ENCODE results near the gene GRIN2A. TPM values are rescaled to one million over a fixed set of nuclear protein-coding genes. Genes with fewer than 3 reads are reported as not detected.

The GRIN2A gene
- total RNA-seq, 1 donor from 2014 or later, result not detected

DNA sequence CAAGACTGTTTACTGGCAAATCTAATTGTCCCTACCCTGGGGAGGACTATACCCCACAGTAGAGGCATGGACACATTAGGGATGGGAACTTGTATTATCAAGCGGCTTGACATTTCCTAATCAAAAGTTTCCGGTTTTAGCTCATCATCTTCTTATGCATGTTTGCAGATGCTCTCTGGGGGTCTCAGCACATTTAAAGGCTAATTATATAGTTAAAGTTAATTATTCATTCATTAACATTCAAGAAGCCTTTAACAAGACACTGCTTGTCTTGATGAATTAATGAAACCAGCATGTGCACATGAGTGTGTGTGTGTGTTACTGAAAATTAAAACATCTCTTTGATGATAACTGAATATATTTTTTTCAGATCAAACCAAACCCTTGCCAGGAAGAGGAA, 377.1 kb downstream of the GRIN2A start:
- DNase-seq (ENCODE audit: extremely low spot score, unreplicated experiment), result no peak
- Mint-ChIP-seq H3K4me3 (ENCODE audit: unreplicated experiment) (no peak overlapping the region), H3K9me3 (ENCODE audit: unreplicated experiment) (peaks cover 15% of the 10 kb centered on the region), H3K36me3 (ENCODE audit: unreplicated experiment) (no peaks in the 10 kb centered on the region), H3K27me3 (ENCODE audit: unreplicated experiment) (no peaks in the 10 kb centered on the region), H3K4me1 (ENCODE audit: unreplicated experiment) (no peaks in the 10 kb centered on the region), H3K27ac (ENCODE audit: unreplicated experiment) (no peak overlapping the region)
- TF ChIP-seq, protein P1, sequence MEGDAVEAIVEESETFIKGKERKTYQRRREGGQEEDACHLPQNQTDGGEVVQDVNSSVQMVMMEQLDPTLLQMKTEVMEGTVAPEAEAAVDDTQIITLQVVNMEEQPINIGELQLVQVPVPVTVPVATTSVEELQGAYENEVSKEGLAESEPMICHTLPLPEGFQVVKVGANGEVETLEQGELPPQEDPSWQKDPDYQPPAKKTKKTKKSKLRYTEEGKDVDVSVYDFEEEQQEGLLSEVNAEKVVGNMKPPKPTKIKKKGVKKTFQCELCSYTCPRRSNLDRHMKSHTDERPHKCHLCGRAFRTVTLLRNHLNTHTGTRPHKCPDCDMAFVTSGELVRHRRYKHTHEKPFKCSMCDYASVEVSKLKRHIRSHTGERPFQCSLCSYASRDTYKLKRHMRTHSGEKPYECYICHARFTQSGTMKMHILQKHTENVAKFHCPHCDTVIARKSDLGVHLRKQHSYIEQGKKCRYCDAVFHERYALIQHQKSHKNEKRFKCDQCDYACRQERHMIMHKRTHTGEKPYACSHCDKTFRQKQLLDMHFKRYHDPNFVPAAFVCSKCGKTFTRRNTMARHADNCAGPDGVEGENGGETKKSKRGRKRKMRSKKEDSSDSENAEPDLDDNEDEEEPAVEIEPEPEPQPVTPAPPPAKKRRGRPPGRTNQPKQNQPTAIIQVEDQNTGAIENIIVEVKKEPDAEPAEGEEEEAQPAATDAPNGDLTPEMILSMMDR (IDR thresholded peaks at IDR 0.05), result no peak

DNA sequence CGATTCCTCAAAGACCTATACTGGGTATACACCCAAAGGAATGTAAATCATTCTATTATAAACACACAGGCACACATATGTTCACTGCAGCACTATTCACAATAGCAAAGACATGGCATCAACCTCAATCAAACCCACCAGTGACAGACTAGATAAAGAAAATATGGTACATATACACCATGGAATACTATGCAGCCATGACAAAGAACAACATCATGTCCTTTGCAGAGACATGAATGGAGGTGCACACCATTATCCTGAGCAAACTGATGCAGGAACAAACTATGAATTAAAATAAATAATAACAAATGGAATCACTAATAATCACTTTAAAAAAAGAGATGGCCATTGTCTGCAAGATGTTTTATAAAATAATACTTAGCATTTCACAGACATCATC, 380.1 kb downstream of the GRIN2A start:
- no peak for DNase-seq (ENCODE audit: extremely low spot score, unreplicated experiment)
- Mint-ChIP-seq H3K36me3 (ENCODE audit: unreplicated experiment) (no peaks in the 10 kb centered on the region), H3K4me3 (ENCODE audit: unreplicated experiment) (no peak overlapping the region), H3K4me1 (ENCODE audit: unreplicated experiment) (no peaks in the 10 kb centered on the region), H3K27ac (ENCODE audit: unreplicated experiment) (no peak overlapping the region), H3K9me3 (ENCODE audit: unreplicated experiment) (peaks cover 15% of the 10 kb centered on the region), H3K27me3 (ENCODE audit: unreplicated experiment) (no peaks in the 10 kb centered on the region)
- TF ChIP-seq, protein P1 (IDR thresholded peaks at IDR 0.05), result no peak

DNA sequence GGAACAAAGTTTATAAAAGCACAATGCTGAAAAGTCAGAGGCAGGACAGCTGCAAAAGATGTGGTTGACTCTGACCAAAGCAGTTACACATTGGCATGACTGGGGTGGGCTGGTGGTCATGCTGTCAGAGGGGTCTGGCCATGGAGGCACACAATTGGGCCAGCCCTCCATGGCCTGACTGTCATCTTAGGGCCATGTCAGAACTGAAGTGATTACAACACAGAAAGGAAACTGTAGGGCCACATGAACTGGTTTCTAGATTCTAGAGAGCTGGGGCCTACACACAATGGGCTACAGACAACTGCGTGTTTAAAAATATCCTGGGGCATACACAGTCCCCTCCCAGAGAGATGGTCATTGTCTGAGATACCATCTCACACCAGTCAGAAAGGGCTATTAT, 380.6 kb downstream of the GRIN2A start:
- Mint-ChIP-seq H3K36me3 (ENCODE audit: unreplicated experiment) (no peaks in the 10 kb centered on the region), H3K27ac (ENCODE audit: unreplicated experiment) (no peak overlapping the region), H3K27me3 (ENCODE audit: unreplicated experiment) (no peaks in the 10 kb centered on the region), H3K9me3 (ENCODE audit: unreplicated experiment) (peaks cover 18% of the 10 kb centered on the region), H3K4me1 (ENCODE audit: unreplicated experiment) (no peaks in the 10 kb centered on the region), H3K4me3 (ENCODE audit: unreplicated experiment) (no peak overlapping the region)
- TF ChIP-seq, protein P1 (IDR thresholded peaks at IDR 0.05), result no peak
- no peak for DNase-seq (ENCODE audit: extremely low spot score, unreplicated experiment)

DNA sequence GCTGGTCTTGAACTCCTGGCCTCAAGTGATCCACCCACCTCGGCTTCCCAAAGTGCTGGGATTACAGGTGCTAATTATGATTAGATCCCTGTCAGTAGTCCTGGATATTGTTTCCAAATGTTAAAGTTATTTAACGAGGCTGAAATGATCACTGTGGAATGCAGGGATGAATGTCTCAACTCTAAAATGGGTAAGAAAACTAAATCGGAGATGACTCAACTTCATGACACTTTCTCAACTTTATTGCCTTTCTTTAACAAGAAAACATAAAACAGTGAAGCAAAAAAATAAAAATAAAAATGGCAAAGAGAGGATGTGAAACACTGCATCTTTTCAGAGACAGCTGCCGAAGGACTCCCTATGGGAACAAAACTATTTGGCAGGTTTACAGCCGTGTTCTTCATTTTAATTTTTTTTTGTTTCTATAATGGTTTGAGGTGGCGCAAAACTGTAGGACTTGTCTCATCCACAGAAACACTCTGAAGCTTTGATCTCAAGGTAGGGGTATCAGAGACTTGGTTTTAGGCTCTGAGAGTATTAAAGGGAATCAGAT, 382.0 kb downstream of the GRIN2A start:
- no peak for DNase-seq (ENCODE audit: extremely low spot score, unreplicated experiment)
- H3K27me3 Mint-ChIP-seq (ENCODE audit: unreplicated experiment), result no peaks in the 10 kb centered on the region
- TF ChIP-seq, protein P1 (IDR thresholded peaks at IDR 0.05), result no peak
- H3K36me3 Mint-ChIP-seq (ENCODE audit: unreplicated experiment), result no peaks in the 10 kb centered on the region
- no peak overlapping the region for H3K4me3 Mint-ChIP-seq (ENCODE audit: unreplicated experiment)
- H3K9me3 Mint-ChIP-seq (ENCODE audit: unreplicated experiment), result peaks cover 14% of the 10 kb centered on the region
- H3K27ac Mint-ChIP-seq (ENCODE audit: unreplicated experiment), result no peak overlapping the region
- no peaks in the 10 kb centered on the region for H3K4me1 Mint-ChIP-seq (ENCODE audit: unreplicated experiment)

DNA sequence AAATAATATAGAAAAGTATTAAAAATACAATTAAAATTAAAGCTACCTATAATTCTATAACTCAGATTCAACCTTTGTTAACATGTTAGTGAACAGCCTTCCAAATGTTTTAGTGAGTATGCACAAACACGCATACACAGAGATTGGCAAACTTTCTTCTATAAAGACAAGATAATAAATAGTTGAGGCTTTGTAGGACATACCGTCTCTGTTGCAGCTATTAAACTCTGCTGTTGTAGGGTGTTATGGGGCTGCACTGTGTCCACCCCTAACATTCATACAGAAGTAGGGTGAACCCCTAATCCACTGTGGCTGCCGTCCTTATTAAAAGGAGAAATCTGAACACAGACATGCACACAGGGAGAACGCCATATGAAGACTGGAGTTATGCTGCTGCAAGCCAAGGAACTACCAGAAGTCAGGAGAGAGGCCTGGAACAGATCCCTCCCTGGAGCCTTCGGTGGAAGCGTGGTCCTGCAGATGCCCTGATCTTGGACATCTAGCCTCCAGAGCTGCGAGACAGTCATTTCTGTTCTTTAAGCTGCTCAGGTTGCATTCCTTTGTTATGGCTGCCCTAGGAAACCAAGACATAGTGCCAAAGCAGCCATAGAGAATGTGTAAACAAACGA, 383.2 kb downstream of the GRIN2A start:
- Mint-ChIP-seq H3K36me3 (ENCODE audit: unreplicated experiment) (no peaks in the 10 kb centered on the region), H3K9me3 (ENCODE audit: unreplicated experiment) (peaks cover 20% of the 10 kb centered on the region), H3K27me3 (ENCODE audit: unreplicated experiment) (no peaks in the 10 kb centered on the region), H3K4me3 (ENCODE audit: unreplicated experiment) (no peak overlapping the region), H3K27ac (ENCODE audit: unreplicated experiment) (no peak overlapping the region), H3K4me1 (ENCODE audit: unreplicated experiment) (no peaks in the 10 kb centered on the region)
- DNase-seq (ENCODE audit: extremely low spot score, unreplicated experiment), result no peak
- TF ChIP-seq, protein P1 (IDR thresholded peaks at IDR 0.05), result no peak
